Fibroblast of villous mesenchyme (primary cell): ENCODE measurements around the gene PTPRK. TPM values are rescaled to one million over a fixed set of nuclear protein-coding genes. Genes with fewer than 3 reads are reported as not detected.

ENCODE experiments used
- DNase-seq: peaks from one replicate; pipeline ENCODE4 v3.0.0-alpha.2; 2010; ENCODE audit warnings: low read depth
- H3K4me3 ChIP-seq: 2 replicates; pipeline ENCODE4 v1.5.1; 2011; ENCODE audit warnings: low read depth, mild to moderate bottlenecking, low read length
- CTCF ChIP-seq: IDR thresholded peaks from 2 replicates; pipeline ENCODE4 v1.5.1; 2012; ENCODE audit warnings: low read depth, mild to moderate bottlenecking, low read length; ENCODE audit not compliant: insufficient read depth
- total RNA-seq: library from RNA; depleted of rRNA; stranded (reverse); fragments of >200 nt; gene quantifications from 2 replicates; pipeline ENCODE4 v1.2.3, GENCODE V29; 2012

Gene PTPRK
- total RNA-seq, 1 donor: 70.0 TPM

- no peak for TF ChIP-seq CTCF
- H3K4me3 ChIP-seq: no peak overlapping the region
- peak; percentile 58 for DNase-seq
Observed at GRCh38 chr6:128511506-128511905, 8.9 kb downstream of the PTPRK start.

- DNase-seq: no peak
- no peak for TF ChIP-seq CTCF
- no peak overlapping the region for H3K4me3 ChIP-seq
Observed at GRCh38 chr6:128509709-128510108, 10.7 kb downstream of the PTPRK start.

GRCh38 chr6:128508588-128509296 lies 11.7 kb downstream of the PTPRK start:
- H3K4me3 ChIP-seq: no peak overlapping the region
- DNase-seq: peak; percentile 86
- TF ChIP-seq CTCF: no peak

- peak; percentile 82 for DNase-seq
- no peak for TF ChIP-seq CTCF
- no peak overlapping the region for H3K4me3 ChIP-seq
Observed at GRCh38 chr6:128507337-128508310, 12.8 kb downstream of the PTPRK start.

GRCh38 chr6:128505603-128506002 lies 14.8 kb downstream of the PTPRK start:
- DNase-seq: no peak

GRCh38 chr6:128504003-128504654 lies 16.3 kb downstream of the PTPRK start:
- TF ChIP-seq CTCF: no peak
- H3K4me3 ChIP-seq: no peak overlapping the region
- no peak for DNase-seq

More at GRCh38 chr6:128505603-128506002, 14.8 kb downstream of the PTPRK start:
- H3K4me3 ChIP-seq: no peak overlapping the region
- TF ChIP-seq CTCF: no peak
